ENCODE results near the gene COA3.

- no peak for TF ChIP-seq CTCF (IDR thresholded peaks at IDR 0.05; ENCODE audit: insufficient read depth, low read depth, low read length)
- no peak for TF ChIP-seq EZH2 (IDR thresholded peaks at IDR 0.05; ENCODE audit: insufficient read depth, low read length)
Observed at GRCh38 chr17:42783062-42783790, 15.3 kb downstream of the COA3 start.

Data from astrocyte (in vitro differentiated cells and primary cell).